Upper lobe of right lung (tissue), 1 donor: ENCODE data around the gene PFKFB3. TPM values are rescaled to one million over a fixed set of nuclear protein-coding genes. Genes with fewer than 3 reads are reported as not detected.

ENCODE experiments used
- ATAC-seq: fragments of 200-7000 bp; cut with Tn5 transposase; one replicate; pipeline ENCODE4 v1.9.1; 2020; ENCODE audit warnings: mild to moderate bottlenecking, moderate library complexity
- DNase-seq: peaks from one replicate; pipeline ENCODE4 v3.0.0-alpha.2; 2020
- H3K27ac ChIP-seq: fragments of 200-600 bp; one replicate; pipeline ENCODE4 v1.8.0; 2022
- H3K27me3 ChIP-seq: fragments of 200-600 bp; one replicate; pipeline ENCODE4 v1.8.0; 2022; ENCODE audit warnings: mild to moderate bottlenecking
- H3K36me3 ChIP-seq: fragments of 200-600 bp; one replicate; pipeline ENCODE4 v1.8.0; 2022
- H3K4me1 ChIP-seq: fragments of 200-600 bp; one replicate; pipeline ENCODE4 v1.8.0; 2022
- H3K4me3 ChIP-seq: fragments of 200-600 bp; one replicate; pipeline ENCODE4 v1.8.0; 2022; ENCODE audit warnings: mild to moderate bottlenecking
- H3K9me3 ChIP-seq: fragments of 200-600 bp; one replicate; pipeline ENCODE4 v1.8.0; 2022
- CTCF ChIP-seq: fragments of 200-600 bp; IDR thresholded peaks from one replicate; pipeline ENCODE4 v1.8.0; 2022; ENCODE audit warnings: antibody characterized with exemption
- intact Hi-C: fragments of 100-400 bp; cut with DNase I; formaldehyde crosslinking; loops from one replicate; pipeline ENCODE4 v1.11.0; 2022
- total RNA-seq: library from RNA; stranded (reverse); fragmentation: NEBNext Ultra II Directional; extraction: Animal tissue kit (Norgen Biotek cat#: 25700); gene quantifications from one replicate; pipeline ENCODE4 v1.2.1, GENCODE V29; 2021
- donor health status: DM: no; HTN: yes; CAD: no; lungs with severe emphysema.

PFKFB3 gene
- total RNA-seq, 1 donor from 2014 or later, result 77.2 TPM

DNA sequence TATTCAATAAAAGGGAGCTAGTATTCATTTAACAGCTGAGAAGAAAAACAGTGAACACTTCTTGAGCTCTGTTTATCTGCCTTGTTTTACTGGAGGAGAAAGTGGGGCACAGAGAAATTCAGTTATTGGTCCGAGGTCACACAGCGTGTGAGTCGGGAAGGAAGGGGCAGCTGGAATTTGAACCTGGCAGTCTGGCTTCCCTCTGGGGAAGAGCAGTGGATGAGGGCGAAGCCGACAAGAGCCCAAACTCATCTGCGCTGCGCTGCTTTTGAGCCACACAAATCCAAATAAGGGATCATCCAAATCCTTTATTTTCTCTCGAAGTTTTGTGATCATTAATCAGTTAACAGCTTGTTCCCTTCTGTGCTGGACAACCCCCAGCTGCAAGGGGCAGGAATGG is 23.7 kb upstream of the PFKFB3 start:
- H3K4me1 ChIP-seq, result peaks cover 8% of the 10 kb centered on the region
- no peak overlapping the region for H3K27ac ChIP-seq
- intact Hi-C loops, result no loop called here
- H3K36me3 ChIP-seq, result no peaks in the 10 kb centered on the region
- H3K27me3 ChIP-seq, result no peaks in the 10 kb centered on the region
- no peak for TF ChIP-seq CTCF
- DNase-seq (no peak), ATAC-seq (no peak)
- no peaks in the 10 kb centered on the region for H3K9me3 ChIP-seq
- no peak overlapping the region for H3K4me3 ChIP-seq

DNA sequence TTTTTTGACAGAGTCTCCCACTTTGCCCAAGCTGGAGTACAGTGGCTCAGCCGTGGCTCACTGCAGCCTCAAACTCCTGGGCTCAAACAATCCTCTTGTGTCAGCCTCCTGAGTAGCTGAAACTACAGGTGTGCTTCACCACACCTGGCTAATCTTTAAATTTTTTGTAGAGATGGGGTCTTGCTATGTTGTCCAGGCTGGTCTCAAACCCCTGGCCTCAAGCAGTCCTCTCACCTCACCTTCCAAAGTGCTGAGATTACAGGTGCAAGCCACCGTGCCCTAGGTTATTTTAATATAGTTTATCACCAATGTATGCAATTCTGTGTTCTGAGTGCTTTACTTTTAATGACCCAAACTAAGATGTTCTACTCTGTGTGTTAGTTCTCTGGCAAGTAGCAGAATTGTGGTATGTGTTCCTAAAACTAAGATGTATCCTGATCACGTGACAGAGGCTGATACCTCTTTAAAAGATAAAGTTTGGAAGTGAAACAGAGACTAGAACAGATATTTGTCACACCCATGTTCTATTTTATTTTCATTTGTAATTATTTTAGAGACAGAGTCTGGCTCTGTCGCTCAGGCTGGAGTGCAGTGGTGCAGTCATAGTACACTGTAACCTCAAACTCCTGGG is 22.1 kb upstream of the PFKFB3 start:
- DNase-seq, result peak; percentile 15
- H3K4me1 ChIP-seq, result peaks cover 8% of the 10 kb centered on the region
- no peak overlapping the region for H3K4me3 ChIP-seq
- intact Hi-C loops, result no loop called here
- ATAC-seq, result no peak
- H3K36me3 ChIP-seq, result no peaks in the 10 kb centered on the region
- no peak for TF ChIP-seq CTCF
- H3K27ac ChIP-seq, result no peak overlapping the region
- no peaks in the 10 kb centered on the region for H3K9me3 ChIP-seq
- H3K27me3 ChIP-seq, result no peaks in the 10 kb centered on the region

- DNase-seq (no peak), ATAC-seq (no peak)
- Histone ChIP-seq H3K27me3 (no peaks in the 10 kb centered on the region), H3K4me3 (no peak overlapping the region), H3K36me3 (no peaks in the 10 kb centered on the region), H3K9me3 (no peaks in the 10 kb centered on the region), H3K4me1 (peaks cover 7% of the 10 kb centered on the region), H3K27ac (no peak overlapping the region)
- intact Hi-C loops, result no loop called here
- no peak for TF ChIP-seq CTCF
These were observed 21.5 kb upstream of the PFKFB3 start for GRCh38 chr10:6181249-6181648.

DNA sequence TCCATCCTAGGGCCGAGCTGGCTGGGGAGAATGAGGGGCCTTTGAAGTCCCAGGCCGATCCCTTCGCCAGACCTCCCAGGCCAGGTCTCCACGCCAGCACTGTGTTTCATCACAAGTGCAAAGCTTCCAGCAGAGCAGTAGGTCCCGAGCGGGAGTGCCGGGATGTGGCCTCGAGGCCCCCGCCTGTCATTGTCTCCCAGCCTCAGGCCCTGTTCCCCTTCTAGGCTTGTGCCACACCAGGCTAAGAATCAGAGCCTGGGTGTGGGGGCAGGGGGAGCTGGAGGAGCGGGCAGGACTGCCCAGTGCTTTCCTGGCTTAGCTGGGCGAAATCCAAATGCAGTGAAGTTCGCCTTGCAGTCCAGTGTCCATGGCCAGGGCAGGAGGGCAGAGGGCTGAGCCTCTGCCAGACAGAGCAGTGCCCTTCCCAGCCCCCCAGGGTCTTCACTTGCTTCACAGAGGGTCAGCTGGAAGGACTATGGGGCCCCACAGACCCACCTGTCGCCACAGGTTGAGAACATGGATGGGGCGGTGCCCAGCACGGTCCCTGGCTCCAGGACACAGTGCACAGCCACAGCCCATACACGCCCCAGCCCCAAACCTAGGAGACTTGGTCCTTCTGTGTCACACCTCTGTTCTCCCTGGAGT is 20.2 kb upstream of the PFKFB3 start:
- DNase-seq (peak; percentile 59), ATAC-seq (peak; percentile 33)
- Histone ChIP-seq H3K27me3 (no peaks in the 10 kb centered on the region), H3K4me1 (no peaks in the 10 kb centered on the region), H3K9me3 (no peaks in the 10 kb centered on the region), H3K27ac (no peak overlapping the region), H3K4me3 (no peak overlapping the region), H3K36me3 (no peaks in the 10 kb centered on the region)
- TF ChIP-seq CTCF, result no peak
- intact Hi-C loops, result no loop called here

DNA sequence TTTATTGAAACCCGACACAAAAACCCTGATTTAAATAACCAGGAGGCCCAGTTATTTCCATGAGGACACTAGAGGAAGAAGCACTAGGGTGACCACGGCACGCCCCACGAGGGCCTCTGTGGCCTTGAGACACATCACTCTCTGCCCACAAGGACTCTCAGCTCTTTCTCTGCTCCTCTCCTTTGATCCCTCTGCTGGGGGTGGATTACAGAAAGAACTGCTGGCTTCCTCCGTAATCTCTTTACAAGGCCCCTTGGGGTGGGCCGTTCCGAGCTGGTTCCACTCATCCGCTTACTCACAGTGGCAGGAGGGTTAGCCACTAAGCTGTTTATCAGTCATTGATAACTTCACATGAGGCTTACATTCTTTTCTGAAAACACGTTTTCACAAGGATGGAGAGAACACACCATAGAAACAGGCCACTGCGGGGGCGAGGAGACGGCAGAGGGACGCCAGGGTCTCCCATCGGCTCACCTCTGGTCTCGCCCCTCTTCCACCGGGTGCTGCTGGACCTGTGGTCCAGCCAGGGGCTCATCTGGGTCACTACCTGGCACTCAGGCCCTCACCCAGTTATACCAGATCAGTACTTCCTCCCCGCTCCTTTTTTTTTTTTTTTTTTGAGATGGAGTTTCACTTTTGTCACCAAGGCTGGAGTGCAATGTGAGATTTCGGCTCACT is 17.6 kb upstream of the PFKFB3 start:
- Histone ChIP-seq H3K36me3 (no peaks in the 10 kb centered on the region), H3K27ac (no peak overlapping the region), H3K4me1 (peaks cover 4% of the 10 kb centered on the region), H3K9me3 (no peaks in the 10 kb centered on the region), H3K27me3 (no peaks in the 10 kb centered on the region), H3K4me3 (no peak overlapping the region)
- intact Hi-C loops, result no loop called here
- DNase-seq, result peak; percentile 34
- no peak for ATAC-seq
- no peak for TF ChIP-seq CTCF
